ENCODE data around the gene STAT1. TPM values are rescaled to one million over a fixed set of nuclear protein-coding genes. Genes with fewer than 3 reads are reported as not detected.

The STAT1 gene
- total and polyA plus RNA-seq, 10 of the 15 experiments (the other 5 are each of a cell fraction or from before 2014, with no cell fraction given), result 81.8 to 398 (median 307) TPM

DNA sequence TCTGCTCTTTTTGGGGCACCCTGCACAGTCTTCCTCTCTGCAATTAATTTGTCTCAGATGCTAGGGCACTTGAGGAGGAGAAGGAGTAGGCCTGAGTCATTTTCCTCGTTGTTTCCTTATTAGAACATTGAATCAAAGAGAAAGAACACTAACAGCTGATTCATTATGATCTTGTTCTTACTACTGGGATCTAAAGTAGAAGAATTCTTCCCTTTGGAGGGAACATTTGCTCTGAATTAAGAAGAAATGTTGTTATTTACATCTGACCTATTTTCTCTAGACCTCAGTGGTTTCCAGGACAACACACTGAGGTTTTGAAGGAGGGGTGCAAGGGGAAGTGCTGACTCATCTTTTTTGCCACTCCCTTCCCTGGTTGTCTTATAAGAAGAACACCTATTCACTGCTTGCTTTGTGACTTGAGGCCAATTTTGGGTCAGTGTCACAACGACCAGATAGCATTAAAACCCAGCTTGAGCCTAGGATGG lies 24.3 kb upstream of the STAT1 start:
- H3K4me2 ChIP-seq (ENCODE audit: control insufficient read depth, insufficient read depth), result no peak overlapping the region
- TF ChIP-seq HCFC1 (IDR thresholded peaks at IDR 0.05; ENCODE audit: low read length), result no peak
- no peak for TF ChIP-seq ATF7 (IDR thresholded peaks at IDR 0.05; ENCODE audit: low read depth)
- no peak for TF ChIP-seq JUNB (IDR thresholded peaks at IDR 0.05)
- TF ChIP-seq, protein P1, sequence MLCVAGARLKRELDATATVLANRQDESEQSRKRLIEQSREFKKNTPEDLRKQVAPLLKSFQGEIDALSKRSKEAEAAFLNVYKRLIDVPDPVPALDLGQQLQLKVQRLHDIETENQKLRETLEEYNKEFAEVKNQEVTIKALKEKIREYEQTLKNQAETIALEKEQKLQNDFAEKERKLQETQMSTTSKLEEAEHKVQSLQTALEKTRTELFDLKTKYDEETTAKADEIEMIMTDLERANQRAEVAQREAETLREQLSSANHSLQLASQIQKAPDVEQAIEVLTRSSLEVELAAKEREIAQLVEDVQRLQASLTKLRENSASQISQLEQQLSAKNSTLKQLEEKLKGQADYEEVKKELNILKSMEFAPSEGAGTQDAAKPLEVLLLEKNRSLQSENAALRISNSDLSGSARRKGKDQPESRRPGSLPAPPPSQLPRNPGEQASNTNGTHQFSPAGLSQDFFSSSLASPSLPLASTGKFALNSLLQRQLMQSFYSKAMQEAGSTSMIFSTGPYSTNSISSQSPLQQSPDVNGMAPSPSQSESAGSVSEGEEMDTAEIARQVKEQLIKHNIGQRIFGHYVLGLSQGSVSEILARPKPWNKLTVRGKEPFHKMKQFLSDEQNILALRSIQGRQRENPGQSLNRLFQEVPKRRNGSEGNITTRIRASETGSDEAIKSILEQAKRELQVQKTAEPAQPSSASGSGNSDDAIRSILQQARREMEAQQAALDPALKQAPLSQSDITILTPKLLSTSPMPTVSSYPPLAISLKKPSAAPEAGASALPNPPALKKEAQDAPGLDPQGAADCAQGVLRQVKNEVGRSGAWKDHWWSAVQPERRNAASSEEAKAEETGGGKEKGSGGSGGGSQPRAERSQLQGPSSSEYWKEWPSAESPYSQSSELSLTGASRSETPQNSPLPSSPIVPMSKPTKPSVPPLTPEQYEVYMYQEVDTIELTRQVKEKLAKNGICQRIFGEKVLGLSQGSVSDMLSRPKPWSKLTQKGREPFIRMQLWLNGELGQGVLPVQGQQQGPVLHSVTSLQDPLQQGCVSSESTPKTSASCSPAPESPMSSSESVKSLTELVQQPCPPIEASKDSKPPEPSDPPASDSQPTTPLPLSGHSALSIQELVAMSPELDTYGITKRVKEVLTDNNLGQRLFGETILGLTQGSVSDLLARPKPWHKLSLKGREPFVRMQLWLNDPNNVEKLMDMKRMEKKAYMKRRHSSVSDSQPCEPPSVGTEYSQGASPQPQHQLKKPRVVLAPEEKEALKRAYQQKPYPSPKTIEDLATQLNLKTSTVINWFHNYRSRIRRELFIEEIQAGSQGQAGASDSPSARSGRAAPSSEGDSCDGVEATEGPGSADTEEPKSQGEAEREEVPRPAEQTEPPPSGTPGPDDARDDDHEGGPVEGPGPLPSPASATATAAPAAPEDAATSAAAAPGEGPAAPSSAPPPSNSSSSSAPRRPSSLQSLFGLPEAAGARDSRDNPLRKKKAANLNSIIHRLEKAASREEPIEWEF (IDR thresholded peaks at IDR 0.05; ENCODE audit: insufficient replicate concordance, low read depth, low read length), result no peak
- TF ChIP-seq SPI1 (IDR thresholded peaks at IDR 0.05; ENCODE audit: borderline replicate concordance, insufficient read depth, low read depth, low read length), result 0 out of 2 replicates have a peak, but pooled peaks have one; percentile 3
- TF ChIP-seq MEF2B (IDR thresholded peaks at IDR 0.05; ENCODE audit: partially characterized antibody, poor library complexity, severe bottlenecking), result no peak
- TF ChIP-seq, protein P2, sequence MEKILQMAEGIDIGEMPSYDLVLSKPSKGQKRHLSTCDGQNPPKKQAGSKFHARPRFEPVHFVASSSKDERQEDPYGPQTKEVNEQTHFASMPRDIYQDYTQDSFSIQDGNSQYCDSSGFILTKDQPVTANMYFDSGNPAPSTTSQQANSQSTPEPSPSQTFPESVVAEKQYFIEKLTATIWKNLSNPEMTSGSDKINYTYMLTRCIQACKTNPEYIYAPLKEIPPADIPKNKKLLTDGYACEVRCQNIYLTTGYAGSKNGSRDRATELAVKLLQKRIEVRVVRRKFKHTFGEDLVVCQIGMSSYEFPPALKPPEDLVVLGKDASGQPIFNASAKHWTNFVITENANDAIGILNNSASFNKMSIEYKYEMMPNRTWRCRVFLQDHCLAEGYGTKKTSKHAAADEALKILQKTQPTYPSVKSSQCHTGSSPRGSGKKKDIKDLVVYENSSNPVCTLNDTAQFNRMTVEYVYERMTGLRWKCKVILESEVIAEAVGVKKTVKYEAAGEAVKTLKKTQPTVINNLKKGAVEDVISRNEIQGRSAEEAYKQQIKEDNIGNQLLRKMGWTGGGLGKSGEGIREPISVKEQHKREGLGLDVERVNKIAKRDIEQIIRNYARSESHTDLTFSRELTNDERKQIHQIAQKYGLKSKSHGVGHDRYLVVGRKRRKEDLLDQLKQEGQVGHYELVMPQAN (conservative IDR thresholded peaks at IDR 0.05), result no peak
- no peak for TF ChIP-seq MEF2A (IDR thresholded peaks at IDR 0.05; ENCODE audit: insufficient read depth, low read depth, low read length)
- TF ChIP-seq RELA (IDR thresholded peaks at IDR 0.05; ENCODE audit: borderline replicate concordance, partially characterized antibody), result no peak
- no peak overlapping the region; the same call in 1 of the 2 replicates for H2AFZ ChIP-seq (ENCODE audit: control insufficient read depth, low read depth, low read length)
- WGBS (ENCODE audit: insufficient coverage, insufficient replicate concordance, low lambda C conversion rate, missing lambda C conversion rate), result 0% methylated on average over 2 of the region's 2 CpGs
- H3K4me3 ChIP-seq, result no peak overlapping the region
- H4K20me1 ChIP-seq (ENCODE audit: control insufficient read depth, insufficient read depth), result no peaks in the 10 kb centered on the region
- RAD21 ChIA-PET (ENCODE audit: unreplicated experiment), result interaction anchor here (0.6 to 1.5 kb wide), 4 partner anchors 12 to 258 kb away, joined by 3 to 5 read pairs (median 4); no protein-coding TSS in a partner anchor
- no peaks in the 10 kb centered on the region for H3K27me3 ChIP-seq (replicated peaks in 1 of 2; ENCODE audit: control insufficient read depth in 2 of 2, insufficient read depth in 2 of 2, low read length in 1 of 2)
- no peaks in the 10 kb centered on the region; the same call in 1 of the 2 replicates for H3K4me1 ChIP-seq (ENCODE audit: control insufficient read depth, insufficient read depth, low read length)
- H3K79me2 ChIP-seq (ENCODE audit: control insufficient read depth, insufficient read depth, low read length), result no peaks in the 10 kb centered on the region
- H3K9me3 ChIP-seq (replicated peaks; ENCODE audit: control insufficient read depth, insufficient read depth, low read length), result no peaks in the 10 kb centered on the region; the same call in 2 of the 3 replicates
- H3K36me3 ChIP-seq (ENCODE audit: control insufficient read depth in 2 of 2, insufficient read depth in 2 of 2, low read length in 1 of 2), result no peaks in the 10 kb centered on the region
- CTCF ChIA-PET, result interaction anchor here (0.6 to 4.0 kb wide), 3 partner anchors 11 to 187 kb away, joined by 3 to 16 read pairs (median 7); no protein-coding TSS in a partner anchor
- intact Hi-C loops (cut with micrococcal nuclease; ENCODE audit: unreplicated experiment) (no loop called here), in situ Hi-C loops (cut with MboI) (no loop called here)
- no peak overlapping the region for H3K27ac ChIP-seq (ENCODE audit: control insufficient read depth, insufficient read depth)
- SMC1A ChIA-PET (ENCODE audit: uncharacterized antibody, unreplicated experiment), result interaction anchor here (0.9 to 1.8 kb wide), 5 partner anchors 10 to 117 kb away, joined by 3 to 9 read pairs (median 3); no protein-coding TSS in a partner anchor
- ATAC-seq (peak; percentile 68), DNase-seq (ENCODE audit: low read depth, low spot score) (no peak), FAIRE-seq (no peak)
- H3K9ac ChIP-seq (ENCODE audit: control insufficient read depth, insufficient read depth, low read length), result no peak overlapping the region
- no TSS peak for BruUV-seq (replicated peaks)
- POLR2A ChIA-PET, result interaction anchor here (0.6 to 1.2 kb wide), 2 partner anchors 14 to 67 kb away, joined by 3 to 4 read pairs; no protein-coding TSS in a partner anchor

Measured in GM12878 (cell line).